CD4-positive, alpha-beta T cell (primary cell): Measurements from ENCODE around the gene GPD2. TPM values are rescaled to one million over a fixed set of nuclear protein-coding genes. Genes with fewer than 3 reads are reported as not detected.

ENCODE experiments used
- ATAC-seq: fragments of 200-7000 bp; cut with Tn5 transposase; one replicate; pipeline ENCODE4 v1.10.0; 2022; ENCODE audit warnings: mild to moderate bottlenecking; ENCODE audit not compliant: poor library complexity
- CTCF ChIA-PET: fragments of 350-600 bp; sonication (Branson Sonifier 250); formaldehyde crosslinking; loops from one replicate; lab custom pipeline; 2021; ENCODE audit warnings: antibody characterized with exemption, inconsistent platforms; lab: Charles Lee
- POLR2A ChIA-PET: fragments of 350-600 bp; sonication (Branson Sonifier 250); formaldehyde crosslinking; loops from one replicate; lab custom pipeline; 2021; ENCODE audit warnings: antibody characterized with exemption, inconsistent platforms; lab: Charles Lee
- DNase-seq, 14 experiments: peaks; one replicate each; pipeline ENCODE4 v3.0.0-alpha.2; 2013 to 2020; ENCODE audit warnings: mixed read lengths in 2 of 14
- H3K27ac ChIP-seq, 2 donors: one replicate each; pipeline versions ENCODE4 v1.5.1 to v1.7.0; 2013; ENCODE audit warnings: low read length in 2 of 2, low read depth in 1 of 2, mild to moderate bottlenecking in 1 of 2
- H3K27me3 ChIP-seq, 2 experiments: 1 replicate in 1 of 2; 2 replicates in 1 of 2; pipeline versions ENCODE4 v1.6.1 to v1.7.0; 2013; ENCODE audit warnings: low read length in 2 of 2, control low read depth in 1 of 2, mild to moderate bottlenecking in 1 of 2, moderate library complexity in 1 of 2; ENCODE audit not compliant: insufficient read depth in 2 of 2, control insufficient read depth in 1 of 2
- H3K36me3 ChIP-seq: one replicate; pipeline ENCODE4 v1.6.1; 2013; ENCODE audit warnings: low read length, control low read depth; ENCODE audit not compliant: insufficient read depth
- H3K4me1 ChIP-seq: one replicate; pipeline ENCODE4 v1.6.1; 2013; ENCODE audit warnings: low read length, control low read depth; ENCODE audit not compliant: insufficient read depth
- H3K4me3 ChIP-seq: one replicate; pipeline ENCODE4 v1.5.1; 2013; ENCODE audit warnings: mild to moderate bottlenecking, low read length, moderate library complexity
- H3K9me3 ChIP-seq, 2 experiments: 1 replicate in 1 of 2; 2 replicates in 1 of 2; pipeline versions ENCODE4 v1.6.1 to v1.7.0; 2013; ENCODE audit warnings: low read length in 2 of 2, mild to moderate bottlenecking in 2 of 2, control low read depth in 1 of 2, moderate library complexity in 1 of 2; ENCODE audit not compliant: control insufficient read depth in 1 of 2, insufficient read depth in 1 of 2
- H3K27ac Mint-ChIP-seq: one replicate; pipeline ENCODE4 v1.8.0; 2020; ENCODE audit warnings: mixed read lengths
- H3K27me3 Mint-ChIP-seq: one replicate; pipeline ENCODE4 v1.8.0; 2021; ENCODE audit warnings: mixed read lengths
- H3K36me3 Mint-ChIP-seq: one replicate; pipeline ENCODE4 v1.8.0; 2021; ENCODE audit warnings: low read depth, mixed read lengths
- H3K4me1 Mint-ChIP-seq: one replicate; pipeline ENCODE4 v1.8.0; 2021; ENCODE audit warnings: low read depth, mixed read lengths
- H3K4me3 Mint-ChIP-seq: one replicate; pipeline ENCODE4 v1.8.0; 2020; ENCODE audit warnings: mild to moderate bottlenecking, mixed read lengths
- H3K9me3 Mint-ChIP-seq: one replicate; pipeline ENCODE4 v1.8.0; 2020; ENCODE audit warnings: mixed read lengths
- intact Hi-C, 2 experiments: fragments of 100-400 bp; cut with DNase I in 1 of 2; cut with micrococcal nuclease in 1 of 2; formaldehyde crosslinking; loops; one replicate each; pipeline versions ENCODE4 v1.15.1 to v1.9.0; 2023 to 2025; cut with DNase I, micrococcal nuclease
- polyA plus RNA-seq, 2 donors: library from polyadenylated mRNA; unstranded; fragments of 120-200 nt; gene quantifications; one replicate each; pipeline ENCODE4 v1.2.1, GENCODE V29; 2013
- total RNA-seq, 174 experiments: library from RNA in 2 of 174; stranded (reverse) in 2 of 174; gene quantifications; one replicate each; pipeline ENCODE4 v1.2.3 and lab custom pipeline; 2021 to 2026
- TF ChIP-seq, protein P1 (sequence below): fragments of 200-600 bp; IDR thresholded peaks from one replicate; pipeline ENCODE4 v1.8.0; 2022; ENCODE audit warnings: antibody characterized with exemption, mild to moderate bottlenecking

GPD2 gene
- 1 to 10 TPM; 6.2 to 6.7 TPM for total RNA-seq
- polyA plus RNA-seq (2013, experiment 1 of 2), result 9.5 TPM
- polyA plus RNA-seq (2013, experiment 2 of 2), result 10.4 TPM
- 15.5 to 97.4 (median 26.0) reads per million in 172 experiments for total RNA-seq (lab: John Stamatoyannopoulos, UW)

DNA sequence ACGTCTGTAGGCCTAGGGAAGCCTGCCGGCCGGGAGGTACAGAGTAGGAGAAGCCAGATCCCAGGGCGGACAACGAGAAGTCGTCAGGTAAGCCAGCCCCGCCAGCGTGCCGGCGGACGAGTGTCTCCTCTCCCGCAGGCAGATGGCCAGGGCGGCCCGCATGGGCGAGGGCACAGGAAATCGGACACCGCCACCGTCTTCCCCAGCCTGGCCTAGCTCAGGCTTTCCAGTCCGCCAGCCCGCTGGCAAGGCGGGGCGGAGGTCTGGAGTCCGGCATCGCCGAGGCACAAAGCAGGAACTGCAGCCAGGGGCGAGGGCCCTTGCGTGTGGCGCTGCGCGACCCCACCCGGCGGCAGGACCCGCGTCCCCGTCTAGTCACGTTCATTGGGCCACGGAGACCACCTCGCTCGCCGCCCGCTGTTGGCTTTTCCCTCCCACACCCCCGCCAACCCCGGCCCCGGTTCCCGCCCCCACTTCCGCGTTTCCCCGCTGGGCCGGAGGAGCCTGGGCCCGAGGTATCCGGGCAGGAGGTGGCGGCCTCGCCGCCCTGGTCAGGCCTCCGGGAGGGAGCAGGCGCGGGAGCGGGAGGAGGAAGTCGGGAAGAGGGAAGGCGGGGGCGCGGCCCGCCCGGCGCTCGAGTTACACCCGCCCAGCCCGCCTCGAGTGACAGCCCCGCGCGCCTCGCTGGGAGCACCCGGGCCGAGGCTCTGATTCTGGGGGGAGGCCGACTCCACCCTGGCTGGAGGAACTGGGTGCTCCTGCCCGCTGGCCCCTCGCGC is at the start of gene GPD2:
GPD2 (plus strand) TSS at position 662 of the 779 bp plus-strand sequence. CDS start 39,727 bp downstream, outside the sequence.
- TF ChIP-seq, protein P1, sequence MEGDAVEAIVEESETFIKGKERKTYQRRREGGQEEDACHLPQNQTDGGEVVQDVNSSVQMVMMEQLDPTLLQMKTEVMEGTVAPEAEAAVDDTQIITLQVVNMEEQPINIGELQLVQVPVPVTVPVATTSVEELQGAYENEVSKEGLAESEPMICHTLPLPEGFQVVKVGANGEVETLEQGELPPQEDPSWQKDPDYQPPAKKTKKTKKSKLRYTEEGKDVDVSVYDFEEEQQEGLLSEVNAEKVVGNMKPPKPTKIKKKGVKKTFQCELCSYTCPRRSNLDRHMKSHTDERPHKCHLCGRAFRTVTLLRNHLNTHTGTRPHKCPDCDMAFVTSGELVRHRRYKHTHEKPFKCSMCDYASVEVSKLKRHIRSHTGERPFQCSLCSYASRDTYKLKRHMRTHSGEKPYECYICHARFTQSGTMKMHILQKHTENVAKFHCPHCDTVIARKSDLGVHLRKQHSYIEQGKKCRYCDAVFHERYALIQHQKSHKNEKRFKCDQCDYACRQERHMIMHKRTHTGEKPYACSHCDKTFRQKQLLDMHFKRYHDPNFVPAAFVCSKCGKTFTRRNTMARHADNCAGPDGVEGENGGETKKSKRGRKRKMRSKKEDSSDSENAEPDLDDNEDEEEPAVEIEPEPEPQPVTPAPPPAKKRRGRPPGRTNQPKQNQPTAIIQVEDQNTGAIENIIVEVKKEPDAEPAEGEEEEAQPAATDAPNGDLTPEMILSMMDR, result no peak
- ChIA-PET CTCF (interaction anchor here (1.3 kb wide), 1 partner anchor 107 kb away, joined by 3 read pairs; no protein-coding TSS in a partner anchor), POLR2A (interaction anchor here (0.6 to 4.6 kb wide), 8 partner anchors 28 to 104 kb away, joined by 3 to 50 read pairs (median 4); partner anchors contain the start of gene NR4A2)
- H3K9me3 Mint-ChIP-seq, result no peaks in the 10 kb centered on the region
- H3K36me3 Mint-ChIP-seq, result peaks cover 6% of the 10 kb centered on the region
- H3K27ac Mint-ChIP-seq, result peak within 1 kb of the TSS; percentile 95
- peak within 1 kb of the TSS; percentile 80 for H3K4me3 ChIP-seq
- H3K27me3 ChIP-seq, result no peaks in the 10 kb centered on the region
- H3K36me3 ChIP-seq, result no peaks in the 10 kb centered on the region
- no peaks in the 10 kb centered on the region for H3K27me3 Mint-ChIP-seq
- peaks cover 33% of the 10 kb centered on the region for H3K4me1 Mint-ChIP-seq
- H3K27ac ChIP-seq, result peak within 1 kb of the TSS; percentile 33 to 69
- no peaks in the 10 kb centered on the region for H3K9me3 ChIP-seq
- peaks cover 28% of the 10 kb centered on the region for H3K4me1 ChIP-seq
- intact Hi-C loops, result loop anchor here (1.0 to 5.0 kb wide), 3 partner anchors 36 to 104 kb away; partner anchors contain the start of gene NR4A2 (in 1 of the 2)
- peak; percentile 25 to 77 (median 46) for DNase-seq
- peak within 1 kb of the TSS; percentile 96 for H3K4me3 Mint-ChIP-seq
- ATAC-seq, result peak; percentile 63

DNA sequence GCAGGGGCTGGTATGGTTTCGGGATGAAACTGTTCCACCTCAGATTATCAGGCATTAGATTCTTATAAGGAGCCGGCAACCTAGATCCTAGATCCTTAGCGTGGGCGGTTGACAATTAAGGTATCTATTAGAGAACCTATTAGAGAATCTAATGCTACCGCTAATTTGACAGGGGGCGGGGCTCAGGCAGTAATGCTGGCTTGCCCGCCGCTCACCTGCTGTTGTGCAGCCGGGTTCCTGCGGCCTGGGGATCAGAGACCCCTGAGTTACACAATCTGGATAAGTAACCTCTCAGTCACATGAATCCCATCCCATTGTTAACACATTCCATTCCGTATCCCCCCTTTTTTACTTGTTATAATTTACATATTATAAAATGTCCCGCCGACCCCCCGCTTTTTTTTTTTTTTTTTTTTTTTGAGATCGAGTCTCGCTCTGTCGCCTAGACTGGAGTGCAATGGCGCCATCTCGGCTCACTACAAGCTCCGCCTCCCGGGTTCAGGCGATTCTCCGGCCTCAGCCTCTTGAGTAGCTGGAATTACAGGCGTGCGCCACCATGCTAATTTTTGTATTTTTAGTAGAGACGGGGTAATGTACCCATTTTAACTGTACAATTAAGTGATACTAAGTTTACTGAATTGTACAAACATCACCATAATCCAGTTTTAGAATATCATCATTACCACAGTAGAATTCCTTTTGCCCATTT is 42.0 kb upstream of the GPD2 start:
- ChIA-PET POLR2A (interaction anchor here (1.3 kb wide), 1 partner anchor 53 kb away, joined by 3 read pairs; no protein-coding TSS in a partner anchor), CTCF (interaction anchor here (0.6 kb wide), 1 partner anchor 59 kb away, joined by 3 read pairs; no protein-coding TSS in a partner anchor)
- Histone ChIP-seq H3K9me3 (no peaks in the 10 kb centered on the region), H3K27me3 (no peaks in the 10 kb centered on the region), H3K4me3 (no peak overlapping the region), H3K27ac (no peak overlapping the region), H3K36me3 (no peaks in the 10 kb centered on the region), H3K4me1 (peaks cover 8% of the 10 kb centered on the region)
- TF ChIP-seq, protein P1, result no peak
- no peak for DNase-seq
- Mint-ChIP-seq H3K27ac (no peak overlapping the region), H3K36me3 (no peaks in the 10 kb centered on the region), H3K9me3 (no peaks in the 10 kb centered on the region), H3K4me1 (peaks cover 12% of the 10 kb centered on the region), H3K27me3 (peaks cover 4% of the 10 kb centered on the region), H3K4me3 (no peak overlapping the region)
- ATAC-seq, result no peak
- intact Hi-C loops, result no loop called here

DNA sequence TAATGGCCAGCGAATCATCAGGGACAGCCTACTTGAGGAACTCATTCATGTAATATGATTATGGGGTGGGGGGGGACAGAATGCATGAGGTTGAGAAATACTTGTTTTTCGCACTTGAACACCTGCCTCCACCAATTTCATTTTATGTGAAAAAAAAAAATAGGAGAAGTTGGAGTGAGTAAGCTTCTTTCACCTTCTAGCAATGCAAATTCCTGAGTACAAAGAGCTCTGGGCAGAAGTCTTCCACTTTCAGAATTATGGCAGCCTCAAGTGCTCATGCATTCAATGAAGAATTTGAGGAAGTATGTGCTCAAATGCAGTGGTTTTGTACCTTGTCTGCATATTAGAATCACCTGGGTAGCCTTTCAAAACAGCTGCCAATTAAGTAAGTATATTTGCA is 40.1 kb upstream of the GPD2 start:
- DNase-seq (peak in 2 of 14 experiments; percentile 18 to 19), ATAC-seq (no peak)
- TF ChIP-seq, protein P1, result no peak
- intact Hi-C loops, result loop anchor here in 1 of 2 experiments (5.0 kb wide), 1 partner anchor 1226 kb away; no protein-coding TSS in a partner anchor
- POLR2A ChIA-PET, result interaction anchor here (0.6 to 0.8 kb wide), 2 partner anchors 54 to 178 kb away, joined by 4 read pairs; no protein-coding TSS in a partner anchor
- Mint-ChIP-seq H3K27me3 (peaks cover 15% of the 10 kb centered on the region), H3K4me3 (no peak overlapping the region), H3K9me3 (no peaks in the 10 kb centered on the region), H3K36me3 (peaks cover 16% of the 10 kb centered on the region), H3K4me1 (peaks cover 28% of the 10 kb centered on the region), H3K27ac (no peak overlapping the region)
- Histone ChIP-seq H3K4me3 (no peak overlapping the region), H3K27me3 (no peaks in the 10 kb centered on the region), H3K27ac (no peak overlapping the region), H3K9me3 (no peaks in the 10 kb centered on the region), H3K4me1 (peaks cover 18% of the 10 kb centered on the region), H3K36me3 (no peaks in the 10 kb centered on the region)
- CTCF ChIA-PET, result interaction anchor here (1.5 kb wide), 1 partner anchor 61 kb away, joined by 3 read pairs; no protein-coding TSS in a partner anchor
